SIG-M5 treated with dmso at 0.1 percent for 504 hours (cell line): Measurements from ENCODE around the gene PDE2A.

Experiments used
- DNase-seq: peaks from one replicate; lab custom pipeline; 2025; ENCODE audit not compliant: unreplicated experiment; lab: John Stamatoyannopoulos, UW

Gene PDE2A

GRCh38 chr11:72637926-72638325, 36.3 kb downstream of the PDE2A start:
- no peak for DNase-seq

- DNase-seq: no peak
Measured at GRCh38 chr11:72637198-72637597, 37.0 kb downstream of the PDE2A start.

- DNase-seq: no peak
Measured at GRCh38 chr11:72636376-72636775, 37.8 kb downstream of the PDE2A start.

- DNase-seq: no peak
Measured at GRCh38 chr11:72635933-72636332, 38.3 kb downstream of the PDE2A start.

- peak; percentile 24 for DNase-seq
Measured at GRCh38 chr11:72635309-72635915, 38.8 kb downstream of the PDE2A start.

GRCh38 chr11:72634472-72635095, 39.6 kb downstream of the PDE2A start:
- no peak for DNase-seq

- no peak for DNase-seq
Measured at GRCh38 chr11:72634016-72634415, 40.2 kb downstream of the PDE2A start.

- no peak for DNase-seq
Measured at GRCh38 chr11:72633068-72633467, 41.2 kb downstream of the PDE2A start.

GRCh38 chr11:72631806-72632731, 42.2 kb downstream of the PDE2A start:
- DNase-seq: no peak

- DNase-seq: no peak
Measured at GRCh38 chr11:72630104-72630852, 43.9 kb downstream of the PDE2A start.

GRCh38 chr11:72629266-72629665, 45.0 kb downstream of the PDE2A start:
- no peak for DNase-seq

- DNase-seq: no peak
Measured at GRCh38 chr11:72627594-72628281, 46.5 kb downstream of the PDE2A start.

- DNase-seq: no peak
Measured at GRCh38 chr11:72626414-72626936, 47.7 kb downstream of the PDE2A start.

GRCh38 chr11:72625691-72626413, 48.4 kb downstream of the PDE2A start:
- no peak for DNase-seq

- no peak for DNase-seq
Measured at GRCh38 chr11:72624496-72625201, 49.6 kb downstream of the PDE2A start.

- no peak for DNase-seq
Measured at GRCh38 chr11:72623052-72623451, 51.2 kb downstream of the PDE2A start.

- DNase-seq: no peak
Measured at GRCh38 chr11:72621008-72621610, 53.1 kb downstream of the PDE2A start.

- DNase-seq: no peak
Measured at GRCh38 chr11:72618803-72619202, 55.4 kb downstream of the PDE2A start.
